HG03378 (cell line): ENCODE data around the gene PTPRR.

ENCODE experiments used
- ATAC-seq: cut with Tn5 transposase; IDR thresholded peaks from one replicate; pipeline ENCODE4 v1.9.1; 2021; ENCODE audit warnings: mild to moderate bottlenecking, moderate library complexity; ENCODE audit not compliant: unreplicated experiment

PTPRR gene

GRCh38 chr12:70920251-70920851 is at the start of gene PTPRR:
Gene PTPRR (minus strand): TSS chr12:70920738. CDS start chr12:70920390, 348 bp downstream.
- ATAC-seq: no peak

- ATAC-seq: no peak
Measured at GRCh38 chr12:70966996-70967790, 46.7 kb upstream of the PTPRR start.

DNA sequence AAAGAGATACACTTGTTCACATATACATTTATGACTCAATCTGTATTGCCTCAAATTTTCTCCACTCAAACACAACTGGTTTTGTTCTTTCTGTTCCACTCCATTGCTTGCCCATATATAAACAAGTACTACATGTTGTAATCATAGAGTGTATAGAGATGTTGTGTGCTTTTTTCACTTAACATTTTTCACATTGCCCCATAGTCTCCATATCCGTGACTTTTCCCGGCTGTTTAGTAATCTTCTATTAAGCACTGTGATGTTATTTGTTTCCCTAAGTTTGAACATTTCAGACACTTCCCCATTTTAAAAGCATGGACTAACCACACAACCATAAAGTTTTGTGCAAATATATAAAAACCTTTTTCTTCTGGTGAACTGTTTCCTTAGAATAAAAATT is 45.5 kb upstream of the PTPRR start:
- no peak for ATAC-seq

GRCh38 chr12:70964867-70965510 is 44.5 kb upstream of the PTPRR start:
- no peak for ATAC-seq

- no peak for ATAC-seq
Measured at GRCh38 chr12:70963081-70963660, 42.6 kb upstream of the PTPRR start.

DNA sequence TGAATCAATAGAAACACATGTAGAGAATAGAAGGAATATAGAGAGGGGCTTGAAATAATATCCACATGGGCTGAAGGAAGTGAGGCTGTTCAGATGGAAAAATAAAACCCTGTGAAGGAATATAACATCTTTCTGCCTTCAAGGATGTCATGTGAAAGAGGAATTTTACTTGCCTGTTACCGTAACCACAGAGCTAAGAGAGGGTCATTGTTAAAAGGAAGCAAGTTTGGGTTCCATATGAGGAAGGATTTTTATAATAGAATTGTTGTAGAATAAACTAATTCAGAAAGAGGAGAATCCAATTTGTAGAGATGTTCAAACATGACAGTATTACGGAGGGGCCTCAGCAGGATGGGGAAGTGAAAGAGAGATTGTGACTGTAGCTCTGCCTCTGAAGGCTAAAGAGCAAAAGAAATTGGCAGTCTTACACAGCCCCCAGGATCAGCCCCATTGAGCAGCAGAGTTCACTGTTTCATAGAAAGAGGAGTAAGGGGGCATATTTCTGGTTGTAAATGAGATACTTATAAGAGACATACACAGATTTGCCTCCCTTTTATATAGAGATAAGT is 41.8 kb upstream of the PTPRR start:
- peak; percentile 55 for ATAC-seq

- ATAC-seq: no peak
Measured at GRCh38 chr12:70960484-70960883, 39.9 kb upstream of the PTPRR start.

DNA sequence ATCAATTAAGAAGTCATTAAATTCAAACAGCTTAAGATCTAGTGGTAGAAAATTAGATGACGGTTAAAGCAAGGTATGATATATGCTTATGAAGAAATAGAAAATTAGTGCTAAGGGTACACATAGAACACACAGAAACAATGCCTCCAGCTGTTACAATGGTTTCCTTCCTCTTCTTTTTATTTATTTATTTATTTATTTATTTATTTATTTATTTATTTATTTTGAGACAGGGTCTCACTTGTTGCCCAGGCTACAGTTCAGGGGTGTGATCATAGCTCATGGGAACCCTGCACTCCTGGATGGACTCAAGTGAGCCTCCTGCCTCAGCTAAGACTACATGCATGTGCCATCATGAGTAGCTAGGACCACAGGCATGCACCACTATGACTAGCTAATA is 34.9 kb upstream of the PTPRR start:
- no peak for ATAC-seq

- no peak for ATAC-seq
Measured at GRCh38 chr12:70950451-70950850, 29.9 kb upstream of the PTPRR start.

GRCh38 chr12:70948976-70949336 is 28.4 kb upstream of the PTPRR start:
- no peak for ATAC-seq

DNA sequence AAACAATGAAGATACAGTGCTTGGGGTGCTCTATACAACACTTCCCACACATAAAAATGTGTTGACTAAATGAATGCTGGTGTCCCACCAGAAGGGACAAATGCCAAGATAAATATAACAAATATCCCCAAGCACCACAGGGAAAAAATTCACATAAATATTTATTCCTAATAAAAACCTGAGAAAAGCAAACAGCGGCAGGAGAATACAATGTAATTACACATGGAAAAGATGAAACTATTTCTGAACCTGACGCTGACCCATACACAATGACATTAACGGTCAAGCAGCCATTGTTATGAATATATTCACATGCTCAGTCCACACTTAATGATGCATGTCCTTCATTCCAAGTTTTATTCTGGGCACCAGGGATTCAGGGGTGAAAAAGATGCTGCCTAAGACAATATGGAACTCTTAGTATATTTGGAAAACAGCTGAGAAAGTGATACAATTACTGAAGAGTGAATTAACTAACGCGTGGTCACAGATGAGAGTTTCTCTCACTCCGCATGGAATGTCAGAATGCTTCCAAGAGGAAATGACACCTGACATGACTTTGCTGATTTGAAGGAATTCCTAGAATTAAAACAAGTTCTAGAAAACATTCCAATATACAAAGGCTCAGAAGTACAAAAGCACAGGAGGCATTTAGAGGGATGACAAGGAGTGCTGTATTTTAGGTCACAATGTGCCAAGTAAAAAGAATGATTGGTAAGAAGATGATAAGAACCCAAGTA is 27.9 kb upstream of the PTPRR start:
- ATAC-seq: no peak

DNA sequence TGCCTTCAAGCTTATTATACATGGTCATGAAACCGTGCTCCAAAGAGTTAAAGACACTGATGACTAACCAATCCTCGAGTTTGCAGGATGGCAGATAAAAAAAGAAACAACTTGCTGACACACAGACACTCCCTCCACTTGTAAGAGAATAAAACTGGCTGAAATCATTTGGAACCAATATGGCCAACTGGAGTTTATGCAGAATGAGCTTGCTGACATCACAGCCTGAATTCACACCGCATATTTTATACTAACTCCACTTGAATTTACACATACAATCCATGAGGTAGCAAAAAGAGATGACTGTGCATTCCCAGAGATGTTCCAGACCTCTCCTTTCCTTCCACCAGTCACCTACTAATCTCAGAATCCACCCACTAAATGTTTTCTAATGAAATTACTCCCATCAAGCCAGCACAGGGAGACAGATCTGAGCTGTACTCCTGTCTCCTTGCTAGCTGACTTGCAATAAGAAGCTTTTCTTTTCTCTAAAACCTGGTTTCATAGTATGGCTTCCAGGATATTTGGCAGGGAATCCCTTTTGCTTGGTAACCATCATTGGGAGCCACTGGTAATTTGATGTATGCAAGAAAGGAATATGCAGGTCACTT is 15.8 kb upstream of the PTPRR start:
- ATAC-seq: no peak

DNA sequence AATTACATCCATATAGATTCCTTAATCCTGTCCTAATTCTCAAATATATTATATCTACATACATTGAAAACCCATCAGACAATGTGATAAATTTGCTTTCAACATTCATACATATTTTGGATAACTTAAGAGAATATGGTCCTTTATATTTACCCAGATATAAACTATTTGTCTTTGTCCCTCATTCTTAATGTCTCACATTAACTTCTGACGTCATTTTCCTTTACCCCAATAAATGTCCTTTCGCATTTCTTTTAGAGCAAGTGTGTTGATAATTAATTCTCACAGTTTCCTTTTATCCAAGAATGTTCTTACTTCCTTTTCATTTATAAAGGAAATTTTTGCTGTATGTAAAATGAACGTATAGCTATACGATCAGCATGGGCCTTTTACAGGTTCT is 12.6 kb upstream of the PTPRR start:
- ATAC-seq: no peak

GRCh38 chr12:70929029-70929428 is 8.5 kb upstream of the PTPRR start:
- ATAC-seq: no peak

GRCh38 chr12:70928071-70928470 is 7.5 kb upstream of the PTPRR start:
- ATAC-seq: no peak

- ATAC-seq: no peak
Measured at GRCh38 chr12:70927356-70927755, 6.8 kb upstream of the PTPRR start.

GRCh38 chr12:70925539-70925938 is 5.0 kb upstream of the PTPRR start:
- ATAC-seq: no peak

DNA sequence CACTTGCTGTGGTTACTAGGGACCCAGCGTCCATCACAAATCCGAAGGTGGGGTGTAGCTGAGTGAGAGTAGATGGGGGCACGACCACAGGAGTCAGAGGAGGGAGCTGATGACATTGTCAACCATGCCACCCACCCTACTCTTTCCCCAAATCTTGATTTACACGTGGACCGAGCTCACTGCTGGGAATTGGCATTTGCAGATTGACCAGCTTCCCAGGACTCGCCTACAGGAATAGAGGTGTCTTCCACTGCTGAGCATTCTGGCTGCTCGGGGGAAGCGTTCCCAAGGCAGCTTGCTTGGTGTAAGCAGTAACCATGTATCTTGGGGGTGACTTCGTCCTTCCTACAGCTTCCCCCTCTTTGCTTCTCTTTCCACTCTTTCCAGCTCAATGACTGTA is 353 bp upstream of the PTPRR start:
- no peak for ATAC-seq

GRCh38 chr12:70919597-70920035 is 922 bp downstream of the PTPRR start:
- no peak for ATAC-seq

DNA sequence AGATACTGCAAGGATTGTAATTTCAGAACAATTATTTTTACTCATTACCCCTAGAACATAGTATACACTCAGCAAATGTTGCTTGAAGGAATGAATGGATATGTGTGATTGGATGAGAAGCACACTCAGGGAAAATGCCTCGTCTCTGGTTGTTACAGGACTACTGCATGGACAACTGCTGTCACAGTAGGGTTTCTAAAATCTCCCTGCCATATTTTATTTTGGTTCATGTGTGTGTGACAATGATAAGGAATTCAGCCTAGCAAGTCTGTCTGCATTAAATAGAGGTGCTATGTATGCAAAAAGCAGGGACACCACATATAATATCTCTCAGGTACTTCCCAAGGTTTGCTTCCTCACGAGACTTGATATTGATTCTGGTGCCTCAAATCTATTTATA is 1.4 kb downstream of the PTPRR start:
- no peak for ATAC-seq
